Fibroblast of lung (primary cell): ENCODE data around the gene TCOF1.

Experiments used
- EZH2 ChIP-seq: IDR thresholded peaks from 2 replicates; pipeline ENCODE4 v1.5.1; 2012; ENCODE audit warnings: low read length, control low read depth, mild to moderate bottlenecking; ENCODE audit errors: missing control alignments
- TF ChIP-seq, protein P1 (sequence below), 2 donors: IDR thresholded peaks in 1 of 2; conservative IDR thresholded peaks in 1 of 2; 1 replicate in 1 of 2; 2 replicates in 1 of 2; pipeline ENCODE4 v1.5.1; 2011 to 2012; ENCODE audit warnings: low read length in 2 of 2, control low read depth in 1 of 2, inconsistent platforms in 1 of 2, low read depth in 1 of 2, mild to moderate bottlenecking in 1 of 2

DNA sequence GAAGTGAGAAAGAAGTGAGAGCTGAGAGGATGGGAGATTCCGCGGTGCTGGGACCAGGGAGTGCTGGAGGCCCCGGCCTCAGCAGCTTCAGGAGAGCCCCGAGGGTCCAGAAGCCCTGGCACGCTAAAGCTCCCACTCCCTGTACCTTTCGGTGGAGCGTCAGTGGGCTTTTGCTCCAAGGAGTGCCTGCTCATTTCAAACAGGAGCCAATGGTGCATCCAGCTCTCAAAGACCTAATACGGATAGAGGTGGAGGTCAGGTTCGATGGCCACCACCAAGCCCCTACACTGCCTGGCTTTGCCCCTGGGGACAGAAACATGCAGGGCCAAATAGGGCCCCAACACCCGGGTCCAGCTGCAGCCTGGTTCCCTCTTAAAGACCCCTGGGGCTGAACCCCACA lies 47.0 kb downstream of the TCOF1 start:
- TF ChIP-seq, protein P1, sequence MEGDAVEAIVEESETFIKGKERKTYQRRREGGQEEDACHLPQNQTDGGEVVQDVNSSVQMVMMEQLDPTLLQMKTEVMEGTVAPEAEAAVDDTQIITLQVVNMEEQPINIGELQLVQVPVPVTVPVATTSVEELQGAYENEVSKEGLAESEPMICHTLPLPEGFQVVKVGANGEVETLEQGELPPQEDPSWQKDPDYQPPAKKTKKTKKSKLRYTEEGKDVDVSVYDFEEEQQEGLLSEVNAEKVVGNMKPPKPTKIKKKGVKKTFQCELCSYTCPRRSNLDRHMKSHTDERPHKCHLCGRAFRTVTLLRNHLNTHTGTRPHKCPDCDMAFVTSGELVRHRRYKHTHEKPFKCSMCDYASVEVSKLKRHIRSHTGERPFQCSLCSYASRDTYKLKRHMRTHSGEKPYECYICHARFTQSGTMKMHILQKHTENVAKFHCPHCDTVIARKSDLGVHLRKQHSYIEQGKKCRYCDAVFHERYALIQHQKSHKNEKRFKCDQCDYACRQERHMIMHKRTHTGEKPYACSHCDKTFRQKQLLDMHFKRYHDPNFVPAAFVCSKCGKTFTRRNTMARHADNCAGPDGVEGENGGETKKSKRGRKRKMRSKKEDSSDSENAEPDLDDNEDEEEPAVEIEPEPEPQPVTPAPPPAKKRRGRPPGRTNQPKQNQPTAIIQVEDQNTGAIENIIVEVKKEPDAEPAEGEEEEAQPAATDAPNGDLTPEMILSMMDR (conservative IDR thresholded peaks at IDR 0.05 in 1 of 2, IDR thresholded peaks at IDR 0.05 in 1 of 2; ENCODE audit: low read depth in 1 of 2, low read length in 2 of 2), result no peak
- TF ChIP-seq EZH2, result no peak
